Measurements from ENCODE around the gene PPP2R2D.
A peak's percentile ranks its signal among the peaks of the same experiment; 100 is the strongest.

Gene PPP2R2D

GRCh38 chr10:131973160-131973951 is 72.5 kb downstream of the PPP2R2D start:
- DNase-seq (ENCODE audit: low spot score) = no peak
- H3K4me3 ChIP-seq = no peak overlapping the region
- H3K27ac ChIP-seq = peak overlapping the region in 1 of 2 donors; percentile 5
- TF ChIP-seq CTCF (IDR thresholded peaks at IDR 0.05) = no peak

GRCh38 chr10:131974034-131974817 is 73.4 kb downstream of the PPP2R2D start:
- Histone ChIP-seq H3K27ac (no peak overlapping the region), H3K4me3 (no peak overlapping the region)
- no peak for TF ChIP-seq CTCF (IDR thresholded peaks at IDR 0.05)
- DNase-seq (ENCODE audit: low spot score) = no peak

- TF ChIP-seq CTCF (IDR thresholded peaks at IDR 0.05) = no peak
- Histone ChIP-seq H3K4me3 (no peak overlapping the region), H3K27ac (no peak overlapping the region)
- DNase-seq (ENCODE audit: low spot score) = no peak
These were observed 74.2 kb downstream of the PPP2R2D start for GRCh38 chr10:131975003-131975402.

- no peak overlapping the region for H3K4me3 ChIP-seq
- no peak for TF ChIP-seq CTCF (IDR thresholded peaks at IDR 0.05)
- DNase-seq (ENCODE audit: low spot score) = no peak
- H3K27ac ChIP-seq = no peak overlapping the region
These were observed 75.0 kb downstream of the PPP2R2D start for GRCh38 chr10:131975796-131976195.

GRCh38 chr10:131977323-131978096 is 76.7 kb downstream of the PPP2R2D start:
- no peak for DNase-seq (ENCODE audit: low spot score)

GRCh38 chr10:131978366-131978765 is 77.6 kb downstream of the PPP2R2D start:
- no peak for TF ChIP-seq CTCF (IDR thresholded peaks at IDR 0.05)
- no peak overlapping the region for H3K27ac ChIP-seq
- DNase-seq (ENCODE audit: low spot score) = no peak
- H3K4me3 ChIP-seq = no peak overlapping the region

More at GRCh38 chr10:131977323-131978096, 76.7 kb downstream of the PPP2R2D start:
- Histone ChIP-seq H3K4me3 (no peak overlapping the region), H3K27ac (no peak overlapping the region)
- no peak for TF ChIP-seq CTCF (IDR thresholded peaks at IDR 0.05)
